Measurements from ENCODE around the gene AKTIP. TPM values are rescaled to one million over a fixed set of nuclear protein-coding genes. Genes with fewer than 3 reads are reported as not detected.

AKTIP gene
- total RNA-seq, 1 experiment from 2014 or later: 23.5 TPM

- H3K9me3 ChIP-seq (ENCODE audit: control insufficient read depth in 1 of 2, insufficient read depth in 1 of 2, low read depth in 1 of 2, low read length in 2 of 2): no peaks in the 10 kb centered on the region
- ChIA-PET POLR2A (no interaction called here), RAD21 (ENCODE audit: low non-redundant PET in 1 of 2, low total read pairs in 2 of 2, uncharacterized antibody in 2 of 2, unreplicated experiment in 2 of 2) (no interaction called here), CTCF (no interaction called here)
- H3K9me2 ChIP-seq (ENCODE audit: insufficient read depth): no peaks in the 10 kb centered on the region
- H3K27ac ChIP-seq (ENCODE audit: low read depth, low read length): no peak overlapping the region
- no peak overlapping the region for H3K9ac ChIP-seq (ENCODE audit: low read length)
- H3K36me3 ChIP-seq (ENCODE audit: control insufficient read depth in 1 of 2, insufficient read depth in 2 of 2, low read length in 2 of 2): peaks cover 11 to 17% of the 10 kb centered on the region in 2 experiments; a peak in 3 of 4 replicates
- H3K4me3 ChIP-seq (replicated peaks in 1 of 2; ENCODE audit: low read depth in 1 of 2, low read length in 2 of 2): no peak overlapping the region
- no peaks in the 10 kb centered on the region for H3K27me3 ChIP-seq (ENCODE audit: insufficient read depth, low read length)
- DNase-seq (ENCODE audit: low read depth, low spot score) (no peak), ATAC-seq (no peak)
- no peak overlapping the region for H2AFZ ChIP-seq (ENCODE audit: low read depth, low read length, poor library complexity, severe bottlenecking)
- no TSS peak for BruUV-seq (replicated peaks)
- intact Hi-C loops (cut with micrococcal nuclease): no loop called here
- TF ChIP-seq EGR1 (IDR thresholded peaks at IDR 0.05; ENCODE audit: low read depth): no peak
- TF ChIP-seq MAX (IDR thresholded peaks at IDR 0.05): no peak
- no peak for TF ChIP-seq RAD21 (IDR thresholded peaks at IDR 0.05; ENCODE audit: low read depth)
- no peak for TF ChIP-seq ZBTB33 (IDR thresholded peaks at IDR 0.05; ENCODE audit: extremely low read depth, insufficient replicate concordance, low read length)
- TF ChIP-seq SIN3A (IDR thresholded peaks at IDR 0.05; ENCODE audit: low read depth): no peak
- no peak for TF ChIP-seq FOSL1 (IDR thresholded peaks at IDR 0.05; ENCODE audit: low read depth)
- no peak for TF ChIP-seq TCF7L2 (IDR thresholded peaks at IDR 0.05; ENCODE audit: borderline replicate concordance, extremely low read depth, insufficient read depth, insufficient read length)
- TF ChIP-seq POLR2A (IDR thresholded peaks at IDR 0.05; ENCODE audit: borderline replicate concordance, extremely low read depth, insufficient read depth, insufficient read length): no peak
- no peak for TF ChIP-seq EZH2 (IDR thresholded peaks at IDR 0.05)
- no peak for TF ChIP-seq JUND (IDR thresholded peaks at IDR 0.05)
- no peak for TF ChIP-seq REST (IDR thresholded peaks at IDR 0.05; ENCODE audit: low read depth)
- no peak for TF ChIP-seq POLR2AphosphoS5 (IDR thresholded peaks at IDR 0.05; ENCODE audit: low read depth, low read length)
- no peak for TF ChIP-seq CTCF (IDR thresholded peaks at IDR 0.05 in 2 of 3, conservative IDR thresholded peaks at IDR 0.05 in 1 of 3; ENCODE audit: borderline replicate concordance in 1 of 3, insufficient read depth in 1 of 3, low read depth in 2 of 3, low read length in 2 of 3)
- no peak for TF ChIP-seq ELF1 (IDR thresholded peaks at IDR 0.05; ENCODE audit: borderline replicate concordance, low read depth)
- no peak for TF ChIP-seq SRF (IDR thresholded peaks at IDR 0.05; ENCODE audit: low read depth)
- no peak for TF ChIP-seq EZH2phosphoT487 (IDR thresholded peaks at IDR 0.05; ENCODE audit: borderline replicate concordance)
- H3K79me2 ChIP-seq (ENCODE audit: insufficient read depth, low read length): no peaks in the 10 kb centered on the region
- no peaks in the 10 kb centered on the region for H4K20me1 ChIP-seq (ENCODE audit: insufficient read depth)
- H3K4me2 ChIP-seq (ENCODE audit: low read length): no peak overlapping the region
- H3K4me1 ChIP-seq (ENCODE audit: control insufficient read depth in 1 of 2, insufficient read depth in 2 of 2, low read length in 2 of 2): no peaks in the 10 kb centered on the region
These were observed 46.4 kb downstream of the AKTIP start for GRCh38 chr16:53456625-53457024.
